ENCODE data around the gene FAAH2.
"Not testable (repeated sequence)": the region's sequence is repeated elsewhere in the genome, so short reads cannot be mapped to it uniquely, and the experiment has no call there.

GRCh38 chrX:57335790-57336189 is 49.3 kb downstream of the FAAH2 start:
- TF ChIP-seq TAF1 (IDR thresholded peaks at IDR 0.05; ENCODE audit: low read depth); EP300 (conservative IDR thresholded peaks at IDR 0.05; ENCODE audit: poor library complexity, severe bottlenecking); POLR2AphosphoS5 (IDR thresholded peaks at IDR 0.05); CTCF (IDR thresholded peaks at IDR 0.05; ENCODE audit: poor library complexity, severe bottlenecking); EZH2 (IDR thresholded peaks at IDR 0.05; ENCODE audit: borderline replicate concordance, insufficient read depth, low read length, poor library complexity, severe bottlenecking); MXI1 (conservative IDR thresholded peaks at IDR 0.05; ENCODE audit: poor library complexity, severe bottlenecking): not testable (repeated sequence)
- TF ChIP-seq, protein P1, sequence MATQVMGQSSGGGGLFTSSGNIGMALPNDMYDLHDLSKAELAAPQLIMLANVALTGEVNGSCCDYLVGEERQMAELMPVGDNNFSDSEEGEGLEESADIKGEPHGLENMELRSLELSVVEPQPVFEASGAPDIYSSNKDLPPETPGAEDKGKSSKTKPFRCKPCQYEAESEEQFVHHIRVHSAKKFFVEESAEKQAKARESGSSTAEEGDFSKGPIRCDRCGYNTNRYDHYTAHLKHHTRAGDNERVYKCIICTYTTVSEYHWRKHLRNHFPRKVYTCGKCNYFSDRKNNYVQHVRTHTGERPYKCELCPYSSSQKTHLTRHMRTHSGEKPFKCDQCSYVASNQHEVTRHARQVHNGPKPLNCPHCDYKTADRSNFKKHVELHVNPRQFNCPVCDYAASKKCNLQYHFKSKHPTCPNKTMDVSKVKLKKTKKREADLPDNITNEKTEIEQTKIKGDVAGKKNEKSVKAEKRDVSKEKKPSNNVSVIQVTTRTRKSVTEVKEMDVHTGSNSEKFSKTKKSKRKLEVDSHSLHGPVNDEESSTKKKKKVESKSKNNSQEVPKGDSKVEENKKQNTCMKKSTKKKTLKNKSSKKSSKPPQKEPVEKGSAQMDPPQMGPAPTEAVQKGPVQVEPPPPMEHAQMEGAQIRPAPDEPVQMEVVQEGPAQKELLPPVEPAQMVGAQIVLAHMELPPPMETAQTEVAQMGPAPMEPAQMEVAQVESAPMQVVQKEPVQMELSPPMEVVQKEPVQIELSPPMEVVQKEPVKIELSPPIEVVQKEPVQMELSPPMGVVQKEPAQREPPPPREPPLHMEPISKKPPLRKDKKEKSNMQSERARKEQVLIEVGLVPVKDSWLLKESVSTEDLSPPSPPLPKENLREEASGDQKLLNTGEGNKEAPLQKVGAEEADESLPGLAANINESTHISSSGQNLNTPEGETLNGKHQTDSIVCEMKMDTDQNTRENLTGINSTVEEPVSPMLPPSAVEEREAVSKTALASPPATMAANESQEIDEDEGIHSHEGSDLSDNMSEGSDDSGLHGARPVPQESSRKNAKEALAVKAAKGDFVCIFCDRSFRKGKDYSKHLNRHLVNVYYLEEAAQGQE (IDR thresholded peaks at IDR 0.05; ENCODE audit: borderline replicate concordance) = not testable (repeated sequence)
